ENCODE results near the gene FEZF1. TPM values are rescaled to one million over a fixed set of nuclear protein-coding genes. Genes with fewer than 3 reads are reported as not detected.

Gene FEZF1
- total RNA-seq: not detected
- total RNA-seq (2013): not detected
- 0 to 0.14 (median 0) reads per million in 29 experiments for total RNA-seq

- ChIA-PET POLR2A (no interaction called here), CTCF (no interaction called here)
- Histone ChIP-seq H3K36me3 (ENCODE audit: control insufficient read depth in 2 of 2, extremely low read depth in 1 of 2, insufficient read depth in 1 of 2, low read length in 1 of 2) (no peaks in the 10 kb centered on the region), H3K27ac (ENCODE audit: low read length) (no peak within 1 kb of the TSS), H3K27me3 (replicated peaks in 1 of 2; ENCODE audit: control insufficient read depth in 2 of 2, extremely low read depth in 1 of 2, insufficient read depth in 2 of 2, low read length in 1 of 2) (peaks cover 19 to 60% of the 10 kb centered on the region in 2 experiments), H3K4me1 (ENCODE audit: control insufficient read depth in 1 of 2, extremely low read depth in 1 of 2, insufficient read depth in 2 of 2, low read length in 2 of 2) (no peaks in the 10 kb centered on the region), H3K4me3 (ENCODE audit: control insufficient read depth in 1 of 2, extremely low read depth in 1 of 2, low read length in 1 of 2) (no peak within 1 kb of the TSS), H3K9me3 (no peaks in the 10 kb centered on the region)
- Mint-ChIP-seq H3K27ac (no peak within 1 kb of the TSS), H3K9me3 (peaks cover 0 to 4% (median 0%) of the 10 kb centered on the region in 3 donors), H3K4me1 (peaks cover 0 to 2% (median 0%) of the 10 kb centered on the region in 3 donors), H3K36me3 (no peaks in the 10 kb centered on the region), H3K27me3 (peaks cover 67 to 86% of the 10 kb centered on the region in 2 donors), H3K4me3 (no peak within 1 kb of the TSS)
- 12% methylated on average over 17 of the region's 35 CpGs for WGBS (ENCODE audit: insufficient coverage)
- no peak for ATAC-seq (replicated peaks in 1 of 4)
- no peak for DNase-seq
Observed at GRCh38 chr7:122304319-122304975, at the start of gene FEZF1. Gene FEZF1, minus strand, starts transcription at chr7:122304750. Its CDS starts 313 bp downstream, at chr7:122304437.

- POLR2A ChIA-PET: interaction anchor here in 1 of 2 donors (0.6 kb wide), 1 partner anchor 23 kb away, joined by 3 read pairs; no protein-coding TSS in a partner anchor
- H3K27me3 Mint-ChIP-seq: no peaks in the 10 kb centered on the region
- CTCF ChIA-PET: no interaction called here
- DNase-seq: no peak
- Histone ChIP-seq H3K4me3 (ENCODE audit: control insufficient read depth in 1 of 2, extremely low read depth in 1 of 2, low read length in 1 of 2) (no peak overlapping the region), H3K36me3 (ENCODE audit: control insufficient read depth in 2 of 2, extremely low read depth in 1 of 2, insufficient read depth in 1 of 2, low read length in 1 of 2) (no peaks in the 10 kb centered on the region), H3K27ac (ENCODE audit: low read length) (no peak overlapping the region), H3K27me3 (replicated peaks in 1 of 2; ENCODE audit: control insufficient read depth in 2 of 2, extremely low read depth in 1 of 2, insufficient read depth in 2 of 2, low read length in 1 of 2) (no peaks in the 10 kb centered on the region), H3K9me3 (no peaks in the 10 kb centered on the region), H3K4me1 (ENCODE audit: control insufficient read depth in 1 of 2, extremely low read depth in 1 of 2, insufficient read depth in 2 of 2, low read length in 2 of 2) (no peaks in the 10 kb centered on the region)
- WGBS (ENCODE audit: insufficient coverage): no CpG with 5 or more reads among the region's 3 CpGs
- no peak overlapping the region for H3K4me3 Mint-ChIP-seq
- H3K4me1 Mint-ChIP-seq: no peaks in the 10 kb centered on the region
- H3K27ac Mint-ChIP-seq: no peak overlapping the region
- ATAC-seq (replicated peaks in 1 of 4): no peak
- H3K9me3 Mint-ChIP-seq: no peaks in the 10 kb centered on the region
- H3K36me3 Mint-ChIP-seq: no peaks in the 10 kb centered on the region
Observed at GRCh38 chr7:122352454-122352853, 47.9 kb upstream of the FEZF1 start.

- Histone ChIP-seq H3K27ac (ENCODE audit: low read length) (no peak overlapping the region), H3K4me1 (ENCODE audit: control insufficient read depth in 1 of 2, extremely low read depth in 1 of 2, insufficient read depth in 2 of 2, low read length in 2 of 2) (no peaks in the 10 kb centered on the region), H3K27me3 (replicated peaks in 1 of 2; ENCODE audit: control insufficient read depth in 2 of 2, extremely low read depth in 1 of 2, insufficient read depth in 2 of 2, low read length in 1 of 2) (no peaks in the 10 kb centered on the region), H3K9me3 (no peaks in the 10 kb centered on the region), H3K36me3 (ENCODE audit: control insufficient read depth in 2 of 2, extremely low read depth in 1 of 2, insufficient read depth in 1 of 2, low read length in 1 of 2) (no peaks in the 10 kb centered on the region), H3K4me3 (ENCODE audit: control insufficient read depth in 1 of 2, extremely low read depth in 1 of 2, low read length in 1 of 2) (no peak overlapping the region)
- DNase-seq: no peak
- Mint-ChIP-seq H3K4me1 (no peaks in the 10 kb centered on the region), H3K36me3 (no peaks in the 10 kb centered on the region), H3K27ac (no peak overlapping the region), H3K27me3 (no peaks in the 10 kb centered on the region), H3K9me3 (no peaks in the 10 kb centered on the region), H3K4me3 (no peak overlapping the region)
- no peak for ATAC-seq (replicated peaks in 1 of 4)
- whole genome bisulfite sequencing (ENCODE audit: insufficient coverage): 33% methylated on average over 1 of the region's 3 CpGs
- CTCF ChIA-PET: no interaction called here
- POLR2A ChIA-PET: no interaction called here
Observed at GRCh38 chr7:122350701-122351100, 46.2 kb upstream of the FEZF1 start.

GRCh38 chr7:122344303-122344620 is 39.7 kb upstream of the FEZF1 start:
- ATAC-seq (replicated peaks in 1 of 4) (no peak), DNase-seq (no peak)
- ChIA-PET POLR2A (no interaction called here), CTCF (no interaction called here)
- no peaks in the 10 kb centered on the region for H3K9me3 ChIP-seq
- WGBS (ENCODE audit: insufficient coverage): no CpG with 5 or more reads among the region's 1 CpG
- Mint-ChIP-seq H3K4me3 (no peak overlapping the region), H3K4me1 (no peaks in the 10 kb centered on the region), H3K36me3 (no peaks in the 10 kb centered on the region), H3K27ac (no peak overlapping the region), H3K27me3 (no peaks in the 10 kb centered on the region), H3K9me3 (peaks cover 0 to 9% (median 2%) of the 10 kb centered on the region in 3 donors)
- H3K27ac ChIP-seq (ENCODE audit: low read length): no peak overlapping the region
- H3K4me1 ChIP-seq (ENCODE audit: control insufficient read depth in 1 of 2, extremely low read depth in 1 of 2, insufficient read depth in 2 of 2, low read length in 2 of 2): no peaks in the 10 kb centered on the region
- H3K36me3 ChIP-seq (ENCODE audit: control insufficient read depth in 2 of 2, extremely low read depth in 1 of 2, insufficient read depth in 1 of 2, low read length in 1 of 2): no peaks in the 10 kb centered on the region
- no peak overlapping the region for H3K4me3 ChIP-seq (ENCODE audit: control insufficient read depth in 1 of 2, extremely low read depth in 1 of 2, low read length in 1 of 2)
- no peaks in the 10 kb centered on the region for H3K27me3 ChIP-seq (replicated peaks in 1 of 2; ENCODE audit: control insufficient read depth in 2 of 2, extremely low read depth in 1 of 2, insufficient read depth in 2 of 2, low read length in 1 of 2)

GRCh38 chr7:122343601-122344302 is 39.2 kb upstream of the FEZF1 start:
- no peaks in the 10 kb centered on the region for H3K9me3 ChIP-seq
- H3K4me1 ChIP-seq (ENCODE audit: control insufficient read depth in 1 of 2, extremely low read depth in 1 of 2, insufficient read depth in 2 of 2, low read length in 2 of 2): no peaks in the 10 kb centered on the region
- H3K36me3 ChIP-seq (ENCODE audit: control insufficient read depth in 2 of 2, extremely low read depth in 1 of 2, insufficient read depth in 1 of 2, low read length in 1 of 2): no peaks in the 10 kb centered on the region
- Mint-ChIP-seq H3K27me3 (no peaks in the 10 kb centered on the region), H3K4me1 (no peaks in the 10 kb centered on the region), H3K27ac (no peak overlapping the region), H3K36me3 (no peaks in the 10 kb centered on the region), H3K9me3 (peaks cover 0 to 12% (median 2%) of the 10 kb centered on the region in 3 donors), H3K4me3 (no peak overlapping the region)
- CTCF ChIA-PET: no interaction called here
- no peak overlapping the region for H3K27ac ChIP-seq (ENCODE audit: low read length)
- 78% methylated on average over 3 of the region's 7 CpGs for WGBS (ENCODE audit: insufficient coverage)
- DNase-seq (no peak), ATAC-seq (replicated peaks in 1 of 4) (no peak)
- H3K27me3 ChIP-seq (replicated peaks in 1 of 2; ENCODE audit: control insufficient read depth in 2 of 2, extremely low read depth in 1 of 2, insufficient read depth in 2 of 2, low read length in 1 of 2): no peaks in the 10 kb centered on the region
- POLR2A ChIA-PET: no interaction called here
- H3K4me3 ChIP-seq (ENCODE audit: control insufficient read depth in 1 of 2, extremely low read depth in 1 of 2, low read length in 1 of 2): no peak overlapping the region

GRCh38 chr7:122340427-122340826 is 35.9 kb upstream of the FEZF1 start:
- H3K4me3 Mint-ChIP-seq: no peak overlapping the region
- peaks cover 0 to 12% (median 4%) of the 10 kb centered on the region in 3 donors for H3K9me3 Mint-ChIP-seq
- Histone ChIP-seq H3K4me1 (ENCODE audit: control insufficient read depth in 1 of 2, extremely low read depth in 1 of 2, insufficient read depth in 2 of 2, low read length in 2 of 2) (no peaks in the 10 kb centered on the region), H3K4me3 (ENCODE audit: control insufficient read depth in 1 of 2, extremely low read depth in 1 of 2, low read length in 1 of 2) (no peak overlapping the region), H3K27ac (ENCODE audit: low read length) (no peak overlapping the region), H3K9me3 (no peaks in the 10 kb centered on the region), H3K27me3 (replicated peaks in 1 of 2; ENCODE audit: control insufficient read depth in 2 of 2, extremely low read depth in 1 of 2, insufficient read depth in 2 of 2, low read length in 1 of 2) (no peaks in the 10 kb centered on the region), H3K36me3 (ENCODE audit: control insufficient read depth in 2 of 2, extremely low read depth in 1 of 2, insufficient read depth in 1 of 2, low read length in 1 of 2) (no peaks in the 10 kb centered on the region)
- H3K36me3 Mint-ChIP-seq: no peaks in the 10 kb centered on the region
- no peak for ATAC-seq (replicated peaks in 1 of 4)
- CTCF ChIA-PET: no interaction called here
- DNase-seq: no peak
- no peaks in the 10 kb centered on the region for H3K27me3 Mint-ChIP-seq
- POLR2A ChIA-PET: no interaction called here
- no peaks in the 10 kb centered on the region for H3K4me1 Mint-ChIP-seq
- no CpG with 5 or more reads among the region's 1 CpG for WGBS (ENCODE audit: insufficient coverage)
- H3K27ac Mint-ChIP-seq: no peak overlapping the region

Data from T-cell (primary cell).